ENCODE data around the gene AVPR1A.

GRCh38 chr12:63098851-63099250 is 52.1 kb downstream of the AVPR1A start:
- no peak for TF ChIP-seq EZH2phosphoT487 (IDR thresholded peaks at IDR 0.05; ENCODE audit: insufficient read depth, low read depth)
- TF ChIP-seq EZH2 (IDR thresholded peaks at IDR 0.05; ENCODE audit: insufficient read depth, poor library complexity, severe bottlenecking) = no peak
